ENCODE measurements around the gene ZNF619. TPM values are rescaled to one million over a fixed set of nuclear protein-coding genes. Genes with fewer than 3 reads are reported as not detected.

ZNF619 gene
- total and polyA plus RNA-seq, 2 donors (not counting 1 experiment from before 2014, with no cell fraction given), result 3.3 to 22.8 TPM

- ATAC-seq (ENCODE audit: low read depth) (no peak), DNase-seq (no peak)
- no peak overlapping the region for H3K27ac Mint-ChIP-seq
- Histone ChIP-seq H3K27me3 (replicated peaks in 1 of 4; ENCODE audit: control extremely low read depth in 1 of 4, control insufficient read depth in 3 of 4, insufficient read depth in 4 of 4, low read length in 3 of 4) (no peaks in the 10 kb centered on the region), H3K9me3 (ENCODE audit: control extremely low read depth in 1 of 3, control insufficient read depth in 2 of 3, insufficient read depth in 1 of 3, low read length in 2 of 3) (no peaks in the 10 kb centered on the region), H3K36me3 (replicated peaks in 1 of 2; ENCODE audit: control extremely low read depth in 1 of 2, control insufficient read depth in 1 of 2, extremely low read depth in 1 of 2, insufficient read depth in 2 of 2, low read length in 1 of 2) (no peaks in the 10 kb centered on the region), H2AFZ (ENCODE audit: insufficient read depth, low read depth, low read length, poor library complexity, severe bottlenecking) (no peak overlapping the region), H3K79me2 (ENCODE audit: control insufficient read depth, insufficient read depth, low read length) (no peaks in the 10 kb centered on the region), H3K4me1 (ENCODE audit: control insufficient read depth in 2 of 2, insufficient read depth in 2 of 2, low read length in 2 of 2) (peaks cover 6 to 10% of the 10 kb centered on the region in 2 donors), H4K20me1 (ENCODE audit: control insufficient read depth, insufficient read depth, low read length, poor library complexity, severe bottlenecking) (no peaks in the 10 kb centered on the region), H3K9ac (ENCODE audit: low read length) (no peak overlapping the region), H3K27ac (ENCODE audit: low read length in 2 of 2) (no peak overlapping the region), H3K4me2 (replicated peaks; ENCODE audit: low read depth, low read length, poor library complexity, severe bottlenecking) (no peak overlapping the region), H3K4me3 (ENCODE audit: control extremely low read depth in 1 of 5, extremely low read depth in 1 of 5, insufficient read depth in 1 of 5, low read depth in 2 of 5, low read length in 4 of 5) (no peak overlapping the region)
- CTCF ChIA-PET, result no interaction called here
- POLR2A ChIA-PET, result no interaction called here
- H3K27me3 Mint-ChIP-seq, result no peaks in the 10 kb centered on the region
- WGBS (ENCODE audit: insufficient coverage), result no CpG with 5 or more reads among the region's 2 CpGs
- intact Hi-C loops (cut with micrococcal nuclease), result no loop called here
- TF ChIP-seq EZH2 (IDR thresholded peaks at IDR 0.05; ENCODE audit: borderline replicate concordance, insufficient read depth, low read depth, low read length, poor library complexity, severe bottlenecking) (no peak), CTCF (IDR thresholded peaks at IDR 0.05) (no peak)
- H3K4me1 Mint-ChIP-seq, result peaks cover 13% of the 10 kb centered on the region
- no peak overlapping the region for H3K4me3 Mint-ChIP-seq
- H3K9me3 Mint-ChIP-seq (ENCODE audit: insufficient read depth), result no peaks in the 10 kb centered on the region
Observed at GRCh38 chr3:40502034-40502433, 25.1 kb downstream of the ZNF619 start.

- H3K27ac ChIP-seq (ENCODE audit: low read length in 2 of 2), result no peak overlapping the region
- Mint-ChIP-seq H3K27ac (no peak overlapping the region), H3K4me1 (peaks cover 13% of the 10 kb centered on the region), H3K27me3 (no peaks in the 10 kb centered on the region), H3K4me3 (peak overlapping the region; percentile 99), H3K9me3 (ENCODE audit: insufficient read depth) (no peaks in the 10 kb centered on the region)
- DNase-seq (no peak), ATAC-seq (ENCODE audit: low read depth) (no peak)
- no peaks in the 10 kb centered on the region for H3K36me3 ChIP-seq (replicated peaks in 1 of 2; ENCODE audit: control extremely low read depth in 1 of 2, control insufficient read depth in 1 of 2, extremely low read depth in 1 of 2, insufficient read depth in 2 of 2, low read length in 1 of 2)
- TF ChIP-seq EZH2 (IDR thresholded peaks at IDR 0.05; ENCODE audit: borderline replicate concordance, insufficient read depth, low read depth, low read length, poor library complexity, severe bottlenecking) (no peak), CTCF (IDR thresholded peaks at IDR 0.05) (no peak)
- ChIA-PET CTCF (interaction anchor here (0.9 to 1.9 kb wide), 6 partner anchors 19 to 214 kb away, joined by 3 to 6 read pairs (median 4); partner anchors contain the start of genes ZNF619 and ZNF621), POLR2A (interaction anchor here (2.0 kb wide), 1 partner anchor 48 kb away, joined by 9 read pairs; the partner anchor contains the start of gene RPL14)
- WGBS (ENCODE audit: insufficient coverage), result 92% methylated on average over 5 of the region's 5 CpGs
- H2AFZ ChIP-seq (ENCODE audit: insufficient read depth, low read depth, low read length, poor library complexity, severe bottlenecking), result peak overlapping the region; percentile 100
- H3K4me3 ChIP-seq (ENCODE audit: control extremely low read depth in 1 of 5, extremely low read depth in 1 of 5, insufficient read depth in 1 of 5, low read depth in 2 of 5, low read length in 4 of 5), result no peak overlapping the region
- intact Hi-C loops (cut with micrococcal nuclease), result no loop called here
- no peaks in the 10 kb centered on the region for H3K79me2 ChIP-seq (ENCODE audit: control insufficient read depth, insufficient read depth, low read length)
- no peaks in the 10 kb centered on the region for H4K20me1 ChIP-seq (ENCODE audit: control insufficient read depth, insufficient read depth, low read length, poor library complexity, severe bottlenecking)
- no peak overlapping the region for H3K4me2 ChIP-seq (replicated peaks; ENCODE audit: low read depth, low read length, poor library complexity, severe bottlenecking)
- H3K4me1 ChIP-seq (ENCODE audit: control insufficient read depth in 2 of 2, insufficient read depth in 2 of 2, low read length in 2 of 2), result peaks cover 6 to 10% of the 10 kb centered on the region in 2 donors
- H3K27me3 ChIP-seq (replicated peaks in 1 of 4; ENCODE audit: control extremely low read depth in 1 of 4, control insufficient read depth in 3 of 4, insufficient read depth in 4 of 4, low read length in 3 of 4), result no peaks in the 10 kb centered on the region
- H3K9ac ChIP-seq (ENCODE audit: low read length), result no peak overlapping the region
- no peaks in the 10 kb centered on the region for H3K9me3 ChIP-seq (ENCODE audit: control extremely low read depth in 1 of 3, control insufficient read depth in 2 of 3, insufficient read depth in 1 of 3, low read length in 2 of 3)
Observed at GRCh38 chr3:40504636-40505430, 27.9 kb downstream of the ZNF619 start.
